IMR-90 (cell line): ENCODE measurements around the gene SCAF1. TPM values are rescaled to one million over a fixed set of nuclear protein-coding genes. Genes with fewer than 3 reads are reported as not detected.
"Not testable (repeated sequence)": the region's sequence is repeated elsewhere in the genome, so short reads cannot be mapped to it uniquely, and the experiment has no call there.

Experiments
- ATAC-seq: fragments of 200-7000 bp; cut with Tn5 transposase; 2 replicates; pipeline ENCODE4 v1.9.1; 2020; ENCODE audit warnings: low read depth, mild to moderate bottlenecking, moderate library complexity
- BruUV-seq: library from RNA; stranded (reverse); fragments of 400-500 nt; replicated peaks from 2 replicates; lab custom pipeline; 2021; lab: Mats Ljungman, UMichigan
- CTCF ChIA-PET: fragments of 300-600 bp; formaldehyde crosslinking; extraction: SDS; loops from one replicate; lab custom pipeline; 2021; ENCODE audit warnings: antibody characterized with exemption; lab: Yijun Ruan, JAX
- POLR2A ChIA-PET: fragments of 300-600 bp; sonication (Branson Sonifier 250); formaldehyde crosslinking; loops from one replicate; lab custom pipeline; 2022; ENCODE audit warnings: antibody characterized with exemption; ENCODE audit not compliant: unreplicated experiment; lab: Charles Lee
- DNase-seq: peaks from one replicate; pipeline ENCODE4 v3.0.0; 2013
- H2AFZ ChIP-seq: replicated peaks from 2 replicates; pipeline ENCODE3; 2013; ENCODE audit warnings: low read length, mild to moderate bottlenecking; ENCODE audit not compliant: poor library complexity
- H2AK5ac ChIP-seq: 2 replicates; pipeline ENCODE4 v1.6.1; 2013; ENCODE audit warnings: low read depth, low read length, inconsistent platforms
- H2AK9ac ChIP-seq: replicated peaks from 2 replicates; pipeline ENCODE3; 2013; ENCODE audit warnings: mild to moderate bottlenecking, low read depth, low read length, moderate library complexity; ENCODE audit not compliant: poor library complexity
- H2BK120ac ChIP-seq: 2 replicates; pipeline ENCODE4 v1.6.1; 2013; ENCODE audit warnings: low read depth, low read length, inconsistent platforms
- H2BK15ac ChIP-seq: 3 replicates; pipeline ENCODE4 v1.6.1; 2013; ENCODE audit warnings: low read depth, low read length, inconsistent platforms
- H2BK20ac ChIP-seq: 2 replicates; pipeline ENCODE4 v1.6.1; 2013; ENCODE audit warnings: low read depth, mild to moderate bottlenecking, inconsistent platforms, low read length, moderate library complexity
- H2BK5ac ChIP-seq: 2 replicates; pipeline ENCODE4 v1.6.1; 2013; ENCODE audit warnings: mild to moderate bottlenecking, low read depth, low read length, inconsistent platforms; ENCODE audit not compliant: poor library complexity, severe bottlenecking
- H3K14ac ChIP-seq: replicated peaks from 2 replicates; pipeline ENCODE4 v1.6.1; 2013; ENCODE audit warnings: low read depth, low read length, inconsistent platforms
- H3K18ac ChIP-seq: 2 replicates; pipeline ENCODE4 v1.6.1; 2013; ENCODE audit warnings: low read depth, low read length, control low read depth
- H3K23ac ChIP-seq: 2 replicates; pipeline ENCODE4 v1.6.1; 2013; ENCODE audit warnings: low read depth, low read length, inconsistent platforms
- H3K27ac ChIP-seq: 2 replicates; pipeline ENCODE4 v1.5.1; 2013; ENCODE audit warnings: mild to moderate bottlenecking, control low read depth, low read length; ENCODE audit not compliant: insufficient read depth
- H3K27me3 ChIP-seq: 2 replicates; pipeline ENCODE4 v1.6.1; 2013; ENCODE audit warnings: low read length; ENCODE audit not compliant: control insufficient read depth, insufficient read depth
- H3K36me3 ChIP-seq: 2 replicates; pipeline ENCODE4 v1.6.1; 2013; ENCODE audit warnings: low read length, mixed read lengths; ENCODE audit not compliant: control insufficient read depth, insufficient read depth
- H3K4ac ChIP-seq: 2 replicates; pipeline ENCODE4 v1.6.1; 2013; ENCODE audit warnings: low read depth, low read length, inconsistent platforms
- H3K4me1 ChIP-seq: 2 replicates; pipeline ENCODE4 v1.6.1; 2013; ENCODE audit warnings: low read length, mixed read lengths; ENCODE audit not compliant: control insufficient read depth, insufficient read depth
- H3K4me2 ChIP-seq: 2 replicates; pipeline ENCODE4 v1.6.1; 2013; ENCODE audit warnings: low read depth, mild to moderate bottlenecking, control low read depth, low read length, moderate library complexity
- H3K4me3 ChIP-seq: 2 replicates; pipeline ENCODE4 v1.5.1; 2013; ENCODE audit warnings: low read depth, mild to moderate bottlenecking, control low read depth, low read length, moderate library complexity; ENCODE audit not compliant: insufficient read depth
- H3K56ac ChIP-seq: 2 replicates; pipeline ENCODE4 v1.6.1; 2013; ENCODE audit warnings: low read length, inconsistent platforms; ENCODE audit not compliant: insufficient read depth; ENCODE audit errors: extremely low read depth
- H3K79me1 ChIP-seq, 2 experiments: 2 replicates each; pipeline ENCODE4 v1.6.1; 2013; ENCODE audit warnings: low read length in 2 of 2, inconsistent platforms in 1 of 2, low read depth in 1 of 2
- H3K9ac ChIP-seq: 2 replicates; pipeline ENCODE4 v1.6.1; 2013; ENCODE audit warnings: low read depth, low read length, control low read depth
- H3K9me1 ChIP-seq: 2 replicates; pipeline ENCODE4 v1.6.1; 2013; ENCODE audit warnings: low read length, inconsistent platforms; ENCODE audit not compliant: insufficient read depth
- H3K9me3 ChIP-seq: 2 replicates; pipeline ENCODE4 v1.6.1; 2013; ENCODE audit warnings: low read length; ENCODE audit not compliant: control insufficient read depth, insufficient read depth
- H4K20me1 ChIP-seq: 2 replicates; pipeline ENCODE4 v1.6.1; 2013; ENCODE audit warnings: low read length, inconsistent platforms; ENCODE audit not compliant: insufficient read depth
- H4K5ac ChIP-seq: 2 replicates; pipeline ENCODE4 v1.6.1; 2013; ENCODE audit warnings: mild to moderate bottlenecking, low read depth, low read length, control low read depth
- H4K8ac ChIP-seq, 2 experiments: 2 replicates each; pipeline ENCODE4 v1.6.1; 2013; ENCODE audit warnings: low read depth in 2 of 2, low read length in 2 of 2, control low read depth in 1 of 2, inconsistent platforms in 1 of 2
- H4K91ac ChIP-seq: 2 replicates; pipeline ENCODE4 v1.6.1; 2013; ENCODE audit warnings: low read depth, low read length, inconsistent platforms; ENCODE audit not compliant: insufficient read depth
- CEBPB ChIP-seq: IDR thresholded peaks from 2 replicates; pipeline ENCODE4 v1.6.1; 2012; ENCODE audit warnings: low read depth, low read length, improper control_type of control experiment
- WGBS, 2 experiments: methylation state at CpG; one replicate each; pipeline versions ENCODE4 v1.1.5 to v1.1.7; 2013; ENCODE audit warnings: missing lambda C conversion rate in 2 of 2; ENCODE audit not compliant: insufficient read length in 1 of 2; ENCODE audit errors: extremely low coverage in 2 of 2; 5-methylcytosine and 5-hydroxymethylcytosine counted together
- dilution Hi-C: fragments of 300-500 bp; cut with HindIII; formaldehyde crosslinking; loops from one replicate; pipeline ENCODE4 v1.14.3; 2018; ENCODE audit warnings: low sequenced_read_pairs; ENCODE audit not compliant: unreplicated experiment
- in situ Hi-C: fragments of 300-500 bp; cut with MboI; formaldehyde crosslinking; loops from 3 replicates; pipeline ENCODE4 v1.14.3; 2019; ENCODE audit warnings: low sequenced_read_pairs, inconsistent platforms, mixed read lengths
- intact Hi-C: fragments of 100-400 bp; cut with micrococcal nuclease; formaldehyde crosslinking; loops from 2 replicates; pipeline ENCODE4 v1.10.0; 2022
- polyA plus RNA-seq, 3 experiments: library from polyadenylated mRNA; depleted of rRNA; stranded (reverse); fragments of >200 nt; gene quantifications; 2 replicates each; pipeline ENCODE4 v1.2.3, GENCODE V29; 2012; ENCODE audit warnings: low replicate concordance in 1 of 3
- total RNA-seq: library from RNA; depleted of rRNA; stranded (reverse); fragments of >200 nt; gene quantifications from 2 replicates; pipeline ENCODE4 v1.2.3, GENCODE V29; 2012

SCAF1 gene
- total and polyA plus RNA-seq, 2 of the 4 experiments (the other 2 are of a cell fraction), result 2.2 to 14.8 TPM

- in situ Hi-C loops, intact Hi-C loops: not testable (repeated sequence)
- H4K20me1 ChIP-seq, result peaks cover 17% of the 10 kb centered on the region
These were observed 24.1 kb upstream of the SCAF1 start for GRCh38 chr19:49617860-49618259.

More at GRCh38 chr19:49617860-49618259, 24.1 kb upstream of the SCAF1 start:
- H4K8ac ChIP-seq, H3K4ac ChIP-seq, H3K27ac ChIP-seq, H3K18ac ChIP-seq, H2AFZ ChIP-seq, H2BK5ac ChIP-seq, H2AK9ac ChIP-seq, H2BK20ac ChIP-seq, H2BK120ac ChIP-seq, H3K9ac ChIP-seq, H3K23ac ChIP-seq, H3K9me3 ChIP-seq, ATAC-seq, dilution Hi-C loops, H3K27me3 ChIP-seq, H3K14ac ChIP-seq, H3K56ac ChIP-seq, H3K4me2 ChIP-seq, H3K4me3 ChIP-seq, H4K5ac ChIP-seq, H2BK15ac ChIP-seq, POLR2A ChIA-PET, H4K91ac ChIP-seq, H2AK5ac ChIP-seq, BruUV-seq, DNase-seq, CTCF ChIA-PET: not testable (repeated sequence)
- TF ChIP-seq CEBPB, result 0 out of 2 replicates have a peak, but pooled peaks have one; percentile 23
- Histone ChIP-seq H3K4me1 (peaks cover 11% of the 10 kb centered on the region), H3K36me3 (peaks cover 45% of the 10 kb centered on the region), H3K79me1 (peaks cover 26 to 74% of the 10 kb centered on the region in 2 experiments), H3K9me1 (peaks cover 10% of the 10 kb centered on the region)
- WGBS, 2 experiments, result 95% methylated on average over 10 of the region's 13 CpGs; no CpG with 5 or more reads in 1 of the 2 experiments
